Testis (tissue), 2 donors: ENCODE data around the gene AGAP1.

Experiments
- CTCF ChIP-seq, 3 experiments: fragments of 450-650 bp in 2 of 3; fragments of 200-600 bp in 1 of 3; sonication (generic) in 1 of 3; IDR thresholded peaks; one replicate each; pipeline ENCODE4 v1.5.1; 2016 to 2019; ENCODE audit warnings: antibody characterized with exemption in 3 of 3, mild to moderate bottlenecking in 2 of 3, moderate library complexity in 1 of 3
- POLR2A ChIP-seq: fragments of 450-650 bp; IDR thresholded peaks from one replicate; pipeline ENCODE4 v1.6.1; 2017; ENCODE audit warnings: antibody characterized with exemption, mild to moderate bottlenecking, moderate library complexity

- no peak for TF ChIP-seq CTCF (IDR thresholded peaks at IDR 0.05)
- TF ChIP-seq POLR2A: no peak
Observed at GRCh38 chr2:235930701-235931100, 436.9 kb downstream of the AGAP1 start.
